Astrocyte (in vitro differentiated cells and primary cell): ENCODE results near the gene POLR2E. TPM values are rescaled to one million over a fixed set of nuclear protein-coding genes. Genes with fewer than 3 reads are reported as not detected.

ENCODE experiments used
- DNase-seq: peaks from one replicate; pipeline ENCODE4 v3.0.0-alpha.2; 2010; ENCODE audit warnings: low read depth
- FAIRE-seq: peaks from 2 replicates; lab custom pipeline; 2011; peaks lifted over from hg19 to GRCh38; lab: Jason Lieb, UNC
- H2AFZ ChIP-seq: 2 replicates; pipeline ENCODE4 v1.6.0; 2012; ENCODE audit warnings: low read depth, low read length, inconsistent platforms
- H3K27ac ChIP-seq: 2 replicates; pipeline ENCODE4 v1.5.1; 2011; ENCODE audit warnings: low read depth, low read length, inconsistent platforms
- H3K27me3 ChIP-seq: 2 replicates; pipeline ENCODE4 v1.6.0; 2011; ENCODE audit warnings: low read length, inconsistent platforms; ENCODE audit not compliant: insufficient read depth
- H3K36me3 ChIP-seq: 2 replicates; pipeline ENCODE4 v1.5.1; 2011; ENCODE audit warnings: low read length, inconsistent platforms; ENCODE audit not compliant: insufficient read depth
- H3K4me1 ChIP-seq: 2 replicates; pipeline ENCODE4 v1.5.1; 2011; ENCODE audit warnings: low read length, inconsistent platforms; ENCODE audit not compliant: insufficient read depth
- H3K4me2 ChIP-seq: 2 replicates; pipeline ENCODE4 v1.6.0; 2012; ENCODE audit warnings: low read length, inconsistent platforms
- H3K4me3 ChIP-seq: 2 replicates; pipeline ENCODE4 v1.5.1; 2011; ENCODE audit warnings: low read depth, mild to moderate bottlenecking, low read length, inconsistent platforms; ENCODE audit not compliant: insufficient read depth
- H3K79me2 ChIP-seq: 2 replicates; pipeline ENCODE4 v1.6.0; 2012; ENCODE audit warnings: mild to moderate bottlenecking, low read length, inconsistent platforms; ENCODE audit not compliant: insufficient read depth
- H3K9ac ChIP-seq: 2 replicates; pipeline ENCODE4 v1.6.0; 2012; ENCODE audit warnings: mild to moderate bottlenecking, low read length, inconsistent platforms
- H3K9me3 ChIP-seq: 2 replicates; pipeline ENCODE4 v1.5.1; 2012; ENCODE audit warnings: low read depth, mild to moderate bottlenecking, low read length, inconsistent platforms; ENCODE audit not compliant: insufficient read depth
- H4K20me1 ChIP-seq: 2 replicates; pipeline ENCODE4 v1.6.0; 2012; ENCODE audit warnings: low read length, inconsistent platforms; ENCODE audit not compliant: insufficient read depth
- H3K27ac Mint-ChIP-seq: one replicate; pipeline ENCODE4 v1.8.0; 2021; ENCODE audit warnings: mild to moderate bottlenecking, mixed read lengths; ENCODE audit not compliant: unreplicated experiment
- H3K27me3 Mint-ChIP-seq: one replicate; pipeline ENCODE4 v1.8.0; 2021; ENCODE audit warnings: low read depth, mixed read lengths; ENCODE audit not compliant: unreplicated experiment
- H3K36me3 Mint-ChIP-seq: one replicate; pipeline ENCODE4 v1.8.0; 2021; ENCODE audit warnings: low read depth, mixed read lengths; ENCODE audit not compliant: unreplicated experiment
- H3K4me1 Mint-ChIP-seq: one replicate; pipeline ENCODE4 v1.8.0; 2021; ENCODE audit warnings: low read depth, mixed read lengths; ENCODE audit not compliant: unreplicated experiment
- H3K4me3 Mint-ChIP-seq: one replicate; pipeline ENCODE4 v1.8.0; 2021; ENCODE audit warnings: mild to moderate bottlenecking, moderate library complexity, mixed read lengths; ENCODE audit not compliant: unreplicated experiment
- H3K9me3 Mint-ChIP-seq: one replicate; pipeline ENCODE4 v1.8.0; 2021; ENCODE audit warnings: mild to moderate bottlenecking, mixed read lengths; ENCODE audit not compliant: unreplicated experiment
- EZH2 ChIP-seq: IDR thresholded peaks from 2 replicates; pipeline ENCODE4 v1.6.1; 2012; ENCODE audit warnings: mild to moderate bottlenecking, low read length, inconsistent platforms; ENCODE audit not compliant: insufficient read depth
- total RNA-seq: library from RNA; stranded (reverse); gene quantifications from 2 replicates; pipeline ENCODE4 v1.2.1, GENCODE V29; 2021
- TF ChIP-seq, protein P1 (sequence below): IDR thresholded peaks from 2 replicates; pipeline ENCODE4 v1.5.1; 2011; ENCODE audit warnings: low read depth, mild to moderate bottlenecking, inconsistent platforms, low read length, moderate library complexity; ENCODE audit not compliant: insufficient read depth

Gene POLR2E
- total RNA-seq, 1 donor from 2014 or later = 207 TPM

DNA sequence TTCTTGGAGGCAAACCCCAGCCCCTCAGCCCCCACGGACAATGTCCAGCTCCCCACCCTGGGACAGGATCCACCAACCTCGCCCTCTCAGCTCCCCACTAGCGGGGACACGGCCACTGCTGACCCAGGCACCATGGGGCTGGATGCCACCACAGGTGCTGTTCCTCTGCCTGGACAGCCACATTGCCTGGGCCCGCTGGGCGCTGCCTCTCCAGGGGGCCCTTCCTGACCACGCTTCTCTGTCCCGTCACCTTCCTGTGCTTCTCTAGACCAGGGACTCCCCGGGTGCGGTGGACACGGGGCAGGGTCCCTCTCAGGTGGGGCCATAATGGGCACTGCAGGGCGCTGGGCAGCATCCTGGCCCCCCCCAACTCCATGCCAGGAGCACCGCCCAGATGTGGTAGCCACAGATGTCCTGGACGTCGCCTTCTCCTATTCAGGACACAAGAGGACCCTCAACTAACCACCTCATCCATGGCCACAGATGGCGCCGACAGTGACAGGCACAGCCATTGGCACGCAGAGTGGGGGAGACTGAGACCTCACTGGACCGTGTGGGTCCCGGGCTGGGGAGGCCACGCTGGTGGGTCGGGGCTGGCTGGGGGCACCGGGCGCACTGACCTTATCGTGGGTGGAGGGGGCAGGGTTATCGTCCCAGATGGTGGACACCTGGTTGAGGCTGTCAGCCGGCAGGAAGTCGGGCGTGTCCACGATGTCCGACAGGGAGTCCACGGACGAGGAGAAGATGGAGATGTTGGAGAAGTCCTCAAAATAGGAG, 32.0 kb upstream of the POLR2E start:
- peaks cover 74% of the 10 kb centered on the region for H3K79me2 ChIP-seq
- H3K4me3 ChIP-seq = no peak overlapping the region
- Mint-ChIP-seq H3K9me3 (peaks cover 2% of the 10 kb centered on the region), H3K4me1 (no peaks in the 10 kb centered on the region), H3K27me3 (no peaks in the 10 kb centered on the region), H3K4me3 (no peak overlapping the region), H3K36me3 (peaks cover 10% of the 10 kb centered on the region), H3K27ac (no peak overlapping the region)
- TF ChIP-seq, protein P1, sequence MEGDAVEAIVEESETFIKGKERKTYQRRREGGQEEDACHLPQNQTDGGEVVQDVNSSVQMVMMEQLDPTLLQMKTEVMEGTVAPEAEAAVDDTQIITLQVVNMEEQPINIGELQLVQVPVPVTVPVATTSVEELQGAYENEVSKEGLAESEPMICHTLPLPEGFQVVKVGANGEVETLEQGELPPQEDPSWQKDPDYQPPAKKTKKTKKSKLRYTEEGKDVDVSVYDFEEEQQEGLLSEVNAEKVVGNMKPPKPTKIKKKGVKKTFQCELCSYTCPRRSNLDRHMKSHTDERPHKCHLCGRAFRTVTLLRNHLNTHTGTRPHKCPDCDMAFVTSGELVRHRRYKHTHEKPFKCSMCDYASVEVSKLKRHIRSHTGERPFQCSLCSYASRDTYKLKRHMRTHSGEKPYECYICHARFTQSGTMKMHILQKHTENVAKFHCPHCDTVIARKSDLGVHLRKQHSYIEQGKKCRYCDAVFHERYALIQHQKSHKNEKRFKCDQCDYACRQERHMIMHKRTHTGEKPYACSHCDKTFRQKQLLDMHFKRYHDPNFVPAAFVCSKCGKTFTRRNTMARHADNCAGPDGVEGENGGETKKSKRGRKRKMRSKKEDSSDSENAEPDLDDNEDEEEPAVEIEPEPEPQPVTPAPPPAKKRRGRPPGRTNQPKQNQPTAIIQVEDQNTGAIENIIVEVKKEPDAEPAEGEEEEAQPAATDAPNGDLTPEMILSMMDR = no peak
- no peak for TF ChIP-seq EZH2
- H3K27ac ChIP-seq = no peak overlapping the region
- H4K20me1 ChIP-seq = peaks cover 59% of the 10 kb centered on the region
- no peak overlapping the region for H3K4me2 ChIP-seq
- H3K9ac ChIP-seq = peak overlapping the region; percentile 9
- H3K27me3 ChIP-seq = no peaks in the 10 kb centered on the region
- H3K36me3 ChIP-seq = peaks cover 2% of the 10 kb centered on the region
- FAIRE-seq = no peak
- no peak for DNase-seq
- H3K4me1 ChIP-seq = peaks cover 20% of the 10 kb centered on the region
- H3K9me3 ChIP-seq = no peaks in the 10 kb centered on the region
- H2AFZ ChIP-seq = no peak overlapping the region

DNA sequence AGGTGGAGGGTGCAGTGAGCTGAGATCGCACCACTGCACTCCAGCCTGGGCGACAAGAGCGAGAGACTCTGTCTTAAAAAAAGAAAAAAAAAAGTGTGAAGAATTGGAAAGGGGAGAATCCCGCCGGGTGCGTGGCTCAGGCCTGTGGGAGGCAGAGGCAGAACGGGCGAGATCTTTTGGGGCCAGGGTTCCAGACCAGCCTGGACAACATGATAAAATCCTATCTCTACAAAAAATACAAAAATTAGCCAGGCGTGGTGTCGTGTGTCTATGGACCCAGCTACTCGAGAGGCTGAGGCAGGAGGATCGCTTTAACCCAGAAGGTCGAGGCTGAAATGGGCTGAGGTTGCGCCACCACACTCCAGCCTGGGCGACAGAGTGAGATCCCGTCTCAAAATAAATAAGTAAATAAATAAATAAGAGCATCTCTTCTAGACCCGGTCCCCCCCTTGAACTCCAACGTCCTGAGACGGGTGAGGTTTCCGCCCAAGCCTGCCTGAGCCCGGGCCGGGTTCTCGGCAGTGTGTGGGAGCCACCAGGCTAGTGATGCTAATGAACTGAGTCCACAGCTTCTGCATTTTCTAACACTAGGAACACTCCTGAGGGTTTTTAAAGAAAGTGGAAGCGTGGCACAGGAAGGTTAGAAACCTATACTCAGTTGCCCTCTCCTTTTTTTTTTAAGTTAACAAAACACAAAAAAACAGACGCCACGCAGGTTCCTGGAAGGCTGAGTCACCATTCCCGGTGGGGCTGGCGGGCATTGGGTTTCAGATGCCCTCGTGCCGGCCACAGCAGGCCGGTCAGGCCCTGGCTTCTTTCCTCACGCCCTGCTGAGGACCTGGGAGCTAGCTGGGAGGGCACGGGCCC, 30.7 kb upstream of the POLR2E start:
- H3K36me3 Mint-ChIP-seq = peaks cover 16% of the 10 kb centered on the region
- H3K27me3 Mint-ChIP-seq = no peaks in the 10 kb centered on the region
- DNase-seq = peak; percentile 72
- peaks cover 60% of the 10 kb centered on the region for H4K20me1 ChIP-seq
- H3K36me3 ChIP-seq = peaks cover 9% of the 10 kb centered on the region
- H3K9ac ChIP-seq = peak overlapping the region; percentile 9
- H3K4me3 ChIP-seq = no peak overlapping the region
- H3K4me3 Mint-ChIP-seq = no peak overlapping the region
- H3K4me1 ChIP-seq = peaks cover 13% of the 10 kb centered on the region
- H3K9me3 Mint-ChIP-seq = peaks cover 2% of the 10 kb centered on the region
- no peaks in the 10 kb centered on the region for H3K4me1 Mint-ChIP-seq
- H3K79me2 ChIP-seq = peaks cover 62% of the 10 kb centered on the region
- no peaks in the 10 kb centered on the region for H3K9me3 ChIP-seq
- peak overlapping the region; percentile 39 for H3K27ac ChIP-seq
- H3K27me3 ChIP-seq = no peaks in the 10 kb centered on the region
- peak overlapping the region; percentile 78 for H3K27ac Mint-ChIP-seq
- no peak for FAIRE-seq
- peak overlapping the region; percentile 19 for H3K4me2 ChIP-seq
- H2AFZ ChIP-seq = no peak overlapping the region
- TF ChIP-seq, protein P1 = no peak
- TF ChIP-seq EZH2 = no peak
